GM21825 (cell line): ENCODE results near the gene LMOD1.
"Not testable (repeated sequence)": the region's sequence is repeated elsewhere in the genome, so short reads cannot be mapped to it uniquely, and the experiment has no call there.

Experiments used
- ATAC-seq: cut with Tn5 transposase; IDR thresholded peaks from one replicate; pipeline ENCODE4 v1.9.1; 2021; ENCODE audit warnings: mild to moderate bottlenecking, moderate library complexity; ENCODE audit not compliant: unreplicated experiment

The LMOD1 gene

GRCh38 chr1:201949491-201949890 is 3.1 kb upstream of the LMOD1 start:
- ATAC-seq = no peak

- ATAC-seq = no peak
Observed at GRCh38 chr1:201947697-201948008, 1.3 kb upstream of the LMOD1 start.

GRCh38 chr1:201945863-201946223 is 505 bp downstream of the LMOD1 start:
- ATAC-seq = no peak

GRCh38 chr1:201945157-201945556 is 1.2 kb downstream of the LMOD1 start:
- no peak for ATAC-seq

- no peak for ATAC-seq
Observed at GRCh38 chr1:201944639-201945038, 1.7 kb downstream of the LMOD1 start.

- ATAC-seq = no peak
Observed at GRCh38 chr1:201944002-201944401, 2.3 kb downstream of the LMOD1 start.

GRCh38 chr1:201942129-201942495 is 4.2 kb downstream of the LMOD1 start:
- ATAC-seq = no peak

- ATAC-seq = no peak
Observed at GRCh38 chr1:201941420-201942128, 4.8 kb downstream of the LMOD1 start.

GRCh38 chr1:201940316-201940715 is 6.0 kb downstream of the LMOD1 start:
- not testable (repeated sequence) for ATAC-seq

GRCh38 chr1:201939574-201939973 is 6.8 kb downstream of the LMOD1 start:
- no peak for ATAC-seq

GRCh38 chr1:201939148-201939547 is 7.2 kb downstream of the LMOD1 start:
- ATAC-seq = no peak

- no peak for ATAC-seq
Observed at GRCh38 chr1:201938440-201939035, 7.8 kb downstream of the LMOD1 start.

GRCh38 chr1:201937624-201938213 is 8.6 kb downstream of the LMOD1 start:
- ATAC-seq = no peak

- ATAC-seq = no peak
Observed at GRCh38 chr1:201933840-201934430, 12.4 kb downstream of the LMOD1 start.

GRCh38 chr1:201930803-201931202 is 15.5 kb downstream of the LMOD1 start:
- ATAC-seq = no peak

GRCh38 chr1:201930137-201930536 is 16.2 kb downstream of the LMOD1 start:
- ATAC-seq = no peak

GRCh38 chr1:201928266-201928665 is 18.1 kb downstream of the LMOD1 start:
- ATAC-seq = no peak

- ATAC-seq = no peak
Observed at GRCh38 chr1:201925981-201926645, 20.2 kb downstream of the LMOD1 start.

GRCh38 chr1:201925301-201925567 is 21.1 kb downstream of the LMOD1 start:
- no peak for ATAC-seq

GRCh38 chr1:201921952-201922558 is 24.3 kb downstream of the LMOD1 start:
- no peak for ATAC-seq

- no peak for ATAC-seq
Observed at GRCh38 chr1:201918343-201918742, 28.0 kb downstream of the LMOD1 start.
